NCI-H2196 (cell line): Measurements from ENCODE around the gene SULT1C4.

Experiments
- DNase-seq: peaks from one replicate; lab custom pipeline; 2025; ENCODE audit not compliant: unreplicated experiment; lab: John Stamatoyannopoulos, UW

SULT1C4 gene

DNA sequence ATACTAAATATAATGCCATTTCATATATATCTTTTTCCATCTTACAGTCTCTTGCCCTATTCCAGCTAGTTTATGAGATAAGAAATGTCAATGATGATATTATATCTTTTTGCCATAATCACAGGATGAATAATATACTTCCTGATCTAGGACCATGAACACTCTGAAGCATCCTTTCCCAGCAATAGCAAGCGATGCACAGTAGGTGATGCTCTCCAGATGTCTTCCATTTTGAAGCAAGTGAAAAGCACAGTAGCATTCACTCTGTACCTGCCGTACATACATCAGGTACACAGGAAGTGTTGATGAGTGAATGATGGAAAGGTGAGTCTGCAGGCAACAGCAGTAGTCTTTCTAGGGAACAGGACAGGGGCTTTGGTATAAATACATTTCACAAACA, 8.6 kb upstream of the SULT1C4 start:
- no peak for DNase-seq

DNA sequence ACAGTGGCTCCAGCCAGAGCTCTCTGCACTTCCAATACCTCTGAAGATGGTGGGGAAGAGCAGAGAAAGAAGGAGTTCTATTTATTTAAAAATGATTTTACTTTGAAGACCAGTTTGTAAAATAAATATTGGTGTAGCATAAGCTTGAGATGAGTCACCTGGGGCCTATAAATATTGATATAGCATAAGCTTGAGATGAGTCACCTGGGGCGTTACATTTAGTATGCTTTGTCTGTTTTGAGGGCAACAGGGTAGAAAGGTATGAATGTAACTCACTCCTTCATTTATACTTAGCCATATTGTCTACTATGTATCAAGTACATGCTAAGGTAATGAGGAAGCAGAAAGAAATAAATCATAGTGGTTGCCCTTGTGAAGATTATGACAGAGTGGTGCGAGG, 7.7 kb upstream of the SULT1C4 start:
- no peak for DNase-seq

DNA sequence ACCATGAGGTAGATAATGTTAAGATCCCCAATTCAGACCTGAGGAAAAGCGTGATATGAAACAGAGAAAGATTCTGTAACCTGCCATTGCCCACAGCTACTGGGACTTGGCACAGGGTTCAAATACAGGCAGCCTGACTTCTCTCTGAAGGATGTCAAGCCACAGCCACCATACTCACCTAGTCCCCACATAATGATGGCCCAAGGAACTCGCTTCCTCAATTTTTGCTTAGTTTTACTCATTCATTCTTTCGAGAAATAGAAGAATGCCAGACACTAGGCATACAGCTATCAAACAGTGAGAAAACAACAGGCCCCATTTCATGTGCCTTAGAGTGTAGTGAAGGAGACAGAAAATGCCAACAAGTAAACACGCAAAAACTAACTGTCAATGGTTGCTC, 980 bp upstream of the SULT1C4 start:
- no peak for DNase-seq

DNA sequence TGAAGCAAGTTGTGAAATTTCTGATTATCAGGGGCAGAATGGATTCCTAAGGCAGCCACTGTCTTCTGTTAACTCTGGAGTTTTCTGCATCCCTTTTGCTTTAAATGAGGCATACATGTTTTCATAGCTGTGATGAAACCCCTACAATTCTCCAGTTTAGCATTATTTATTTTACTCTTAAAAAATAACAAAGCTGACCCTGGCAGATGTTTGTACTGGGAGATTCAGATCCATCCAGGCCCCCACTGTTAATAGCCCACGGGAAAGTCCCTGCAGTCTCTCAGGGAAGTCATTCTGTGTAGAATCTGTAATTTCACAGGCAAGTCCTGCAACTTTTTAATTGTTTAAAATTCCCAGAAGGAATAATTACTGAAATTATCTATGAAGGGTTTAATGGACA, 353 bp upstream of the SULT1C4 start:
- DNase-seq, result no peak

DNA sequence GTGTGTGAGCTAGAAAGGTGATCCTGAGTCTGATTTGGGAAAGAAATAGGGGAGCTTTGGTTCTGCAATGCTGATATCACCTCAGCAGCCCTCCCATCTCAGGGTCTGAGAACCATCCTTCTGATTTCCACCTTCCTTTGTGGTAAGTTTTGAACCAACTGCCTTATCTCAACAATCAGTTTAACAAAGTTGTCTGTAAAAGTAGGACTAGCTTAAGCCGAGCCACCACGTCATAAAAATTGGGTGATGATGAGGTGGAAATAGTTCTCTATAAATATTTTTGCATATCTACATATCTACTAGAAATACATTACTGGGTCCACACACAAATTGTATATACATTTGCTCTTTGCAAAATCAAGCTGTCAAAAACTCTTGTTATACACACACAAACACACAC, 1.1 kb downstream of the SULT1C4 start:
- no peak for DNase-seq

DNA sequence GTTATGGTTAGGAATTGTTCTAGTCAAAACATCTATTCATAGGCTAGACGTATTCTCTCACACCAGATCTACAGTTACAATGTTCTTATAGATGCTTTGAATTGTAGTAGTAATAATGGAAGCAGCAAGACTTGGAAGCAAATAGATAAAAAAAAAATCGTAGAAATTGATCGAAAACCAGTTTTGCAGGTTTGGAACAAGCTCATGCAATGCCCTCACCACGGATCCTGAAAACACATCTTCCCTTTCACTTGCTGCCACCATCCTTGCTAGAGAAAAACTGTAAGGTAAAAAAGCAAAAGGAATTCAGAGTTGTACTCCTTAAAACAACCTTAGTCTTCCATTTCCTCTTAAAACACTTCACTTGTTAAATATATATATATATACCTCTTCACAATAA, 4.4 kb downstream of the SULT1C4 start:
- no peak for DNase-seq

DNA sequence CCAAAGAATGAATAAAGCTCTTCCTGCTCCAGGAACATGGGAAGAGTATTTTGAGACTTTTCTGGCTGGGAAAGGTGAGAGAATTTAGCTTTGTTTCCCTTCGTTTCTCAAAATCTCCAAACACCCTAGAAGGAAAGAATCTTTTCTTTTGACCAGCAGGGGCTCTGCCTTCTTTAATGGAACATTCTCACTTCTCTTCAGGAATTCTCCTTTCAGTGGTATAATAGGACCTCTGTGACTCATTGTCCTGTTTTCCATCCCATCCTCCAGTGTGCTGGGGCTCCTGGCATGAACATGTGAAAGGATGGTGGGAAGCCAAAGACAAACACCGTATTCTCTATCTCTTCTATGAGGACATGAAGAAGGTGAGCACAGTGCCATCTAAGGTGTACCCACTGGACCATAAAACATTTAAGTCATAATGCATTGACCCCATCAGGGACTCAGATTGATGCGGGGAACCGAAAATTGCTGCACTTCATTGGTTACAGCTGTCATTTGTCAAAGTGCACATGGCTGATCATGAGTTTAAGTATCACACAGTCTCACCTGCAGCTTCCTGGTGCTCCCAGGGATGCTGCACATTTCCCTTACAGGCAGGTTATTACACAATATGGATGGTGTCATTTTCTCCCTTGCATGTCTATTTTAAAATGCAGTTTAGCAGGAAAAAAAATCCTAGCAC, 5.5 kb downstream of the SULT1C4 start:
- no peak for DNase-seq

DNA sequence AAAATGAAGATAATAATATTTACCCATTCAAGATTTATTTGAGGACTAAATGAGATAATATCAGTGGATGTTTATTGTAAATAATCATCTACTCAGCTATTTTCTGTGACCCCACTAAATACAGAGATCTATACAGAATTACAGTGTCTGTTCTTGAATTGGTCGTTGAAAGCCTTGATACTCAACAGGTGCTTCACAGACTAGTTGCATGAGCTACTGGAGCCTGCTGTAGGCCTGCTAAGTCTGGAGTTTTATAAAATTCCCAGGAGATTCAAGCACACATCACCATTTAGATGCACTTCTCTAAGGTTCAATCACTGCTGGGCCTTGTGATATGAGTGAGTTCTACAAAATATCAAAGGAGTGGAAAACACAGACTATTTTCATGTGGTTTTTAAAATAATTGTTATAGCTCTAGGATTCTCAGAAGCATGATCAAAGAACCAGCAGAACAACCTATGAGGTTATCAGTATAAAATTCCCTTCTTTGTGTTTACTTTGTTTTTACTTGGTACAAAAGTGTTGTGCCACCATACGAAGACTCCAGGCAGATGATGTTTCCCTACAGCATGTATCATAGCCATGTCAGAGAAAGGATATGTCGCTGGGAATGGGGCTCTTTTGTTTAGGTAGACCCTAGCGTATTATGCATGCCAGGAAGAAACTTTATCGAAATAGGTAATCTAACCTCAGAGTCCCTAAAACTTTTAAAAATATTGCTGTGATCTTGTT, 7.1 kb downstream of the SULT1C4 start:
- no peak for DNase-seq

DNA sequence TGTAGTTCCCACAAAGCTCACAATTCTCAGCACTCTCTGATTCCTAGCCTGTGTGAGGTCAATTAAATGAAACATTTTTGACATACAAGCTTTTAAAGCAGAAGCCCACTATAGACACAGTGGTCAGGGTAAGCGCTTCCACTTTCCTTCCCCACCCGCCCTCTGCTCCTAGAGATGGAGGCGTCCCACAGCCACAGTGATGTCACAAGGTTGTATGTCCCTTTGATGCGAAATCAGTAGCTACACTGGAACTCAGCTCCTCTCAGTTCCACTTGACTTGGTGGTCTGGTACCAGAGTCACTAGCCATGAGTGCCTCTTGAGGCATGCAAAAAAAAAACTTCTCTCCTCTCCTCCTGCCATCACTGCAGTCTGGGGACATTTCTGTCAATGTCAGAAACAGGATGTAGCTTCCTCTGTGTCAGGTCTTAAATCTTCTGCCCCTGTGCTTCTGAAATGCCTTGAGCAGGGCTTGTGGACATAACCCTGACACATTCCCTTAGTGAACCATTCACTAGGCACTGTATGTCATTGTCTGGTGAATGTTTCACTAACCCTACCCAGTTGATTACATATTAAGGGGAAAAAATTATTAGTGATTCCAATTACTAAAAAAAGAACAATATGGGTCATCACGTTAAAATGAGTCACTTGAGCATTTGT, 7.8 kb downstream of the SULT1C4 start:
- no peak for DNase-seq

DNA sequence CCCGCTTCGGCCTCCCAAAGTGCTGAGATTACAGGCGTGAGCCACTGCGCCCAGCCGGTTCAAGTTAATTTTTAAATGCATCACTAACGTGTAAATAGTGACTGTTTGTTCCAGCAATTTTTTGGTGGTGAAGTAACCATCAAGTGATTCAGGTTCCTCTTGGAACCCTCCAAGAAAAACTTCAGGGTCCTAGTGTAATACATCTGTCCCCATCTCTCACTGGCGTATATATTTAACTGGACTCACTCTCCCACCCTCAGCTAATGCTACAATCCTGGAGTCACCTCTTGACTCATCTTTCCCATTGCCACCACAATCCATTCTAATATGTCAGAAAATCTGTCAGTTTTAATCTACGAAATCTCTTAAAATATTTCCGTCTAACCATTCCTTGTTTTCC, 10.3 kb downstream of the SULT1C4 start:
- no peak for DNase-seq

DNA sequence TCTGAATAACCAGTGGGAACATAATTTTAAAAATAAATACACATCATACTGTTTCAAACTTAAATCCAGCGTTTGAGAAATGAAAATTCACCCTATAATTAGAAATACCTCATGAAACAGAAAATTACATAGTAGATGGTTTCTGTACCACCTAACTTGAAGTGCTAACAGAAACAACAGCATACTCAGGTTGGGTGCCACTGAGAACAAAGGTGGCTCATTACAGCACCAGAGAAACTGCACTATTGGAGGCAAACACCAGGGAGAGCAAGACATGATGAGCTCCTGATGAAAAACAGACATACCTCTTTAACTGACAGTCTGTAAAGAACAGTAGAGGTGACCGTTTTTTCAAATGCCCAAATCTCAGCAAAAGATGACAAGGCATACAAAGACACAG, 12.6 kb downstream of the SULT1C4 start:
- DNase-seq, result no peak

DNA sequence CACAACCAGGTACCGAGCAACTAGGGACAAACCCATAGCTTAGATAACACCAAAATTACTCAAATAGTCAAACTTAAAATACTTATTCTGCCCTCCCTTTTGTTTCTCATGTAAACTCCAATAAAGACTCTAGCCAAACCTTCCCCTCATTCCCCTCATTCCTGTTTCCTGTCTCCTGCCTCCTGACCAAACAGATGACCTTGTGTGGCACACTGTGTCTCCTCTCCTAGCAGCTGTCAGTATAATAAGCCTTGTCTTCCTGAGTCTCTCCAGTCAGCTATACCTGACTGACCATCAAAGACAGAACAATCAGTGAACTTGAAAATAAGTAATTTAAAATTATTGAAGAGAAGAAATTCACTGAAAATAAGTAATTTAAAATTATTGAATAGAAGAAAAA, 14.3 kb downstream of the SULT1C4 start:
- no peak for DNase-seq

DNA sequence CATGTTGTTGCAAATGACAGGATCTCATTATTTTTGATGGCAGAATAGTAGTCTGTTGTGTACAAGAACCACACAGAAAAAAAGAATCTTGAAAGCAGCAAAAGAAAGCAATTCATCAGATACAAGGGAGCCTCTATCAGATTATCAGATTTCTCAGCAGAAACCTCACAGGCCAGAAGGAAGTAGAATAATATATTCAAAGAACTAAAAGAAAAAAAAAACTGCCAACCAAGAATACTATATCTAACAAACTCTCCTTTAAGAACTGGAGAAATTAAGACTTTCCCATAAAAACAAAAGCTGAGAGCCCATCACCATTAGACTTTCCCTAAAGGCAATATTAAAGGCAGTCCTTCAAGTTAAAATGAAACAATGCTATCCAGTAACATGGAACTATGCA, 15.4 kb downstream of the SULT1C4 start:
- DNase-seq, result no peak

DNA sequence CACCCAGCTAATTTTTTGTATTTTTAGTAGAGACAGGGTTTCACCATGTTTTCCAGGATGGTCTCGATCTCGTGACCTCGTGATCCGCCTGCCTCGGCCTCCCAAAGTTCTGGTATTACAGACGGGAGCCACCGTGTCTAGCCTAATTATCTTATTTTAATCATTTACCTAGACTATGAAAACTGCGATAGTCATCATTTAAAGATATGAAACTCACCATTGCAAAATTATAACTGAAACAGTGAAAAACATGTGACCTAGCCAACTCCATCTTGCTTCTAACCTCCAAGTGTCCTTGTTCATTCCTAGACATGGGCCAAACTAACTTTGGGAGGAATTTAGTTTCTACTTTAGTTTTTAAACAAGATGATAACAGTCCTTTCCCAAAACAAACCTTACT, 17.4 kb downstream of the SULT1C4 start:
- DNase-seq, result no peak

DNA sequence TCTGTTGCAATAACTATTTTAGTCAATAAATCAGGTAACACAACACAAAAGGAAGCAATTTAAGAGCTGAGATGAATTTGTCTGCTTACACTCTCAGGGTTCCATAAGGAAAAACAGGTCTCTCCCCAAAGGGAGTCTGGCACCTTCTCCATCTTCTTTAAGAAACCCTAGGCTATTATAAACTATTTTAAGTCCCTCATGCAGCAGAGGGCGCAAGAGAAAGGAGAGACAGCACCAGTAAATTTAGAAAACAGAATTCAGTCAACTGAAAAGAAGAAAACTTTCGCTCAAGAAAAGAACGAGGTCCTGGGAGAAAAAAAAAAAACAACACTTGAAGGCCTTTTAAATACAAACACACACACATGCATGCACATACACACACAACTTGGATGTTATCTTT, 19.1 kb downstream of the SULT1C4 start:
- no peak for DNase-seq

DNA sequence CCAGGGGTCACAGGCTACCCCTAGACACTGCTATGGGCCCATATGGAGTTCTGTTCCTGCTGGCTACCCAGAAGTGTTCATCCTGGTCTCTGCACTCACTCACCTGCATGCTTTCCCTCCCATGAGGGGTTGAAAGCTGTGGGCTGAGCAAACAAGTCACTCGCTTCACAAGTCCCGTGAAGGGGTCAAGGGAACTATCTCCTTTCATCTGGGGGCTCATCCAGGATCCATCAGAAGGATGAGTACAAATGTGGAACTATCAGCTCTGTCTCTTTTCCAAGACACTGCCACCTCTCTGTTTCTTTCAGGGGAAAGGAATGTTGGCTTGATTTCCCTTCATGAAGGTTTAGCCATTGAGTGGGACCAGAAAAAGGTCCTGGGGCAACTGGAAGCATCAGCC, 21.7 kb downstream of the SULT1C4 start:
- no peak for DNase-seq

DNA sequence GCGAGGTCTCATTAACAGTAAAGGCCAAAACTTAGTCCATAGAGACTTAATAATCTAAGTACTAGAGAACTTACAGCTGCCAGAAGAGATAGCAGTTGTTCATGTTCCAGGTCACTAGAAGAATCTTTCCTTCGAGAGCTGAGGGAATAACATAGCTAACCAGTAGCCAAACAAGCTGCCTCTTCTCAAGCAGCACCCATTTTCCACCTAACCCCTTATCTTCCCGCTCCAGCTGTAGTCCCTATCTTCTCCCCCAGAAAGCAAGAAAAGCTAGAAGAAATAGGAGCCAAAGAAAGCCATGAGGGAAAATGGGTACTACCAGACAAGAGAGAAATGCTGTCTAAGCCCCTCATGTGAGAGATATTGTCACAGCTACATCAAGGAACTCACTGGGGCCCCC, 24.0 kb downstream of the SULT1C4 start:
- no peak for DNase-seq

DNA sequence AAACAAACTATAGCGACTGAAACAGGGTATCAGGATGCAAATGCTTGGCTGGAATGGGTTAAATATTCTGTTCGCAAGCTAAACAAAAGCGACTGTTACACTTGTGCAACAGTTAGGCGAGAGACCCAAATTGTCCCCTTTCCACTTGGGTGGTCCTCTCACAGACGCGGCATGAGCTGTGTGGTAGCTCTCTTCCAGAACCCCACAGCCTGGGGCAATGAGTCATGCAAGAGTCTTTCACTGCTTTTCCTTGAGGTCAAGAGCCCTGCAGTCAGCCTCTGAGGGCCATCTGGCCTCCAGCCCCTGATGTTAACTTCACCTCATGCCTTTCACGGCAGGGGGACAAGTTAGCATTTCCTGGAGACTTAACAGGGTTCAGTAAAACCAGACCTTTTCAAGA, 25.7 kb downstream of the SULT1C4 start:
- no peak for DNase-seq

DNA sequence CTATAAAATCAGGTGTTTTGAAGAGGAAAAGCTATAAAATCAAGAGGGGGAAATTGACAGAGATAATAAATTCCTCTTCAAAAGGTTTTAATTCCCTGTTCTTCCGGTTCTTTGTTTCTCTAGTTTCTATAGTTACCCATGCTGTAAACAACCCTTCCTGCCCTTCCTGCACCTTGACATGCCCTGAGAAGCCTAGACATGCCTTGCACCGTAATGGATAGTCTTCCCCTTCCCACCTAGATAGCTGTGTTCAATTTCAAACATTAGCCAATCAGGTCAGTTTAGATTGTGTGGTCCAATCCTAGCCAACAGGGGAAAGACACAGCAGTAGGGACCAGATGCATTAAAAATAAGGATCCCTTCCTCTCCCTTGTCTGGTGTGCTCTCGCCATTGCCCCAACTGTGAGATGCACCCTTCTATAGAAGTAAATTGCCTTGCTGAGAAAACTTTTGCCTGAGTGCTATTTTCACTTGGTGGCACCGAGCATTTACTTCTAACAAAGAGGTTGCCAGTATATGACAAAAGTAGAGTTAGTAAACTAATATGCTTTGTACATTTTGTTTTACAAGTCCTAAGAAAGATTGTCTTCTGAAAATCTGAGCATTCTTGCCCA, 27.1 kb downstream of the SULT1C4 start:
- DNase-seq, result no peak

DNA sequence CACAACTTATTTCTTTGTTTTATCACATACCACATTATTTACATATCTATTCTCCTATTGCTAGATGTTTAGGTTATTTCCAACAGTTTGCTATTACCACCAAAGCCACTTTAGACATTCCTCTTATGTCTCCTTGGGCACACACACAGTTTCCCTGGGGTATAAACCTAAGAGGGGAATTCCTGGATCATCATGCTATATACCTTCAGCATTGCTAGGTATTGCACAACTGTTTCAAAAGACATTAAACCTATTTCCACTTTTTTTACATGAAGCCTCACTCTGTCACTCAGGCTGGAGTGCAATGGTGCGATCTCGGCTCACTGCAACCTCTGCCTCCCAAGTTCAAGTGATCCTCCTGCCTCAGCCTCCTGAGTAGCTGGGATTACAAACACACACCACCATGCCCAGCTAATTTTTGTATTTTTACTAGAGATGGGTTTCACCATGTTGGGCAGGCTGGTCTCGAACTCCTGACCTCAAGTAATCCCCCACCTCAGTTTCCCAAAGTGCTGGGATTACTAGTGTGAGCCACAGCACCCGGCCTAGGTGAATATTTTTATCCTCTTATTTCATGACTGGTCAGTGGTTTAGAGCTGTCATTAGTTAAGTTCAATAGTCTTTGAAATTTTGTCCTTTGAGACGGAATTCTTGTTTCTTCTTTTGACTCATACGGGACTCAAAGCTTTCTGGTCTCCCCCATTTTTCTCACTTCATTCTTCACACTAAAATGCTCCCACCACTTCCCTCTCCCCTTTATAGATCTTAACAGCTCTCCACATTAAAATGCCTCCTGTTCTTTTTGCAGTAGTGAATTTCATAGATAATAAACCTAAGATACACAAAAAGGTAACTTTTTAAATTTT, 30.3 kb downstream of the SULT1C4 start:
- no peak for DNase-seq

DNA sequence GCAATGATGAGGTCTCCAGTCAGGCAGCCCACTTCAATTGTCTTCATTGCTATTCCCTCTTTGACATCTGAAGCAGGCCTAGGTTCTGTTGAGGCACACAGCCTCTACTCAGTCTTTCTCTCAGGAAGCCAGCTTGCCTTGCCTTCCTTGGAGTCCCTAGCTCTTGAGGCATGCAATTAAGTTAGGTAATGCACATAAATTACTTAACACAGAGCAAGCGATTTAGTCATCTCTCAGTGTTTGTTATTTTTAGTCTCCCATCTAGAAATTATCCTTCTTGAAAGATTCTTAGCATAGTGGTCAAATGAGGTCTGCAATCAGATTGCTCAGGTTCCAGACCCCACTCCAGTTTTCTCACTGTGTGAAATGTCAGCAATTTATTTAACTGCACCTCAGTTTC, 32.0 kb downstream of the SULT1C4 start:
- DNase-seq, result no peak
